Measurements from ENCODE around the gene MDM4. TPM values are rescaled to one million over a fixed set of nuclear protein-coding genes. Genes with fewer than 3 reads are reported as not detected.

MDM4 gene
- total RNA-seq, 1 donor from 2014 or later = 59.2 TPM

DNA sequence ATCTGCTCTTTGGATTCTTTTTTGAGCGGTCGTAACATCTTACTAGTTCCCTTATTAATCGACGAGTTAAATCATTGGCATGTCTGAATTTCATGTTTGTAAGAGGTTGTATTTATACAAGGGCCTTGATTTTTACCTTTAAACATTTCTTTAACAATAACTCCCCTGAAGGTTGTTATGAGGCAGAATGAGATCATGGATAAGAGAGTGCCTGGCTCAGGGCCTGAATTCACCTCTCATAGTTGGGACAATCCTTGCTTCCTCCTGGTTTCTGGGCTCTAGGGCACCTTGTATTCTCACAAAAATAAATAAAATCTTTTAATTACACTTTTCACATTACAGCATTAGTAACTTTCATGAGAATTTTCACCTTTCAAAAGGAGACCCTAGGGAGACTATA, 55.4 kb downstream of the MDM4 start:
- intact Hi-C loops (cut with DNase I) = no loop called here
- no peak for DNase-seq (ENCODE audit: low spot score)

DNA sequence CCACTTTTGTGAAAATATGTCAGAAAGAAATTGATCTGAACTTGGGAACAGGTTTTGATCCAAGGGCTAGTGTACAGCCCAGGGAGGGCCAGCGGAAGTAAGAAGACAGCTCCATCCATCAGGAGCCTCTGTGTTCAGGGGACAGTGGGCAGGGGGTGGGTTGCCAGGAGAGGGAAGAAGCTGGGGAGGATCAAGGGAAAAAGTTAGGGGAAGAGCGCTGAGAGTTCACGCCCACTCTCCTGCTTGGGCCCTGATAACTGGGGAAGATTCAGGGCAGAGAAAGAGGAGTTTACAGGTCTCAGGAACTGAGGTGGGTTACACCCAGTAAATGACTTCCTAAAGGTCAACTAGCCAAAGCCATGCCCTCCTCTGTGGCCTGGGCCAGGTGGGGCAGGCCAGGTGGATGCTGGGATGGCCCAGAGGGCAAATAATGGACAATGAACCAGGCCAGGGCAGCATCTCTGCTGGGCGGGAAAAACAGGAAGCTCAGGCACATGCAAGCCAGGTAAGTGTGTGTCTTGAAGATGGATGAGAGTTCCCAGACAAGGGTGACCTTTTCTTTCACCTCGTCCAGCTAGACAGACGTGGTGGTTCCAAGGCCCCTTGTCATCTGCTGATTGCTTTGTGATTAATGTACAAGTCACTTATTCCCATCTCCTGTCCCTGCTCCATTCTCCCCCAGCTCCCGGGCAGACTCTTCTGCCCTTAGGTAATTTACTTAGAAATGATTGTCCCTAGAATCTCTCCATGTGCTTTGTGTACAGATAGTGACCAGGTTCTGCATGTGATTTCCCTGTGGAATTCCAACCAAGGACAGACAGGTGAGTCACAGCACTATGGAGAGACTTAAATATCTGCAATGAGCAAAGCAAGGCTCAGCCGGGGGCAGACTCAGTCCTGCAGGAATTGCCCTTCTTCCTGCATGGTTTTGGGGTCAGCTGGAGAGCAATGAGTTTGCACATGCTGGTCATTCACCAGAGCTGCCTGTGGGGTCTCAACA, 57.0 kb downstream of the MDM4 start:
- no peak for DNase-seq (ENCODE audit: low spot score)
- intact Hi-C loops (cut with DNase I) = no loop called here

GRCh38 chr1:204574016-204574864, 58.0 kb downstream of the MDM4 start:
- intact Hi-C loops (cut with DNase I) = no loop called here
- DNase-seq (ENCODE audit: low spot score) = no peak

DNA sequence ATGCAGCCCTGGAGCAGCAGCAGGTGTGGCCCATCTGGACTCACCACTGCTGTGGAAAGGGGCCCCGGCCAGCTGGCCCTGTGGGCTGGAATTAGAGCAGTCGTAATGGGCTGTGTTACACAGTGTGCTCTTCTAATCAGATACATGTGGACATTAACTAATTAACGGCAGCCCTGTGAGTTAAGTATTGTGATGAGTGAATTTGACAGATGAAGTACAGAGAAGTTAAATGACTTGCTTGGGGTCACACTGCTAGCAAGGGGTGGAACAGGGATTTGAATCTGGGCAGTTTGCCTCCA, 58.6 kb downstream of the MDM4 start:
- intact Hi-C loops (cut with DNase I) = no loop called here
- DNase-seq (ENCODE audit: low spot score) = no peak

DNA sequence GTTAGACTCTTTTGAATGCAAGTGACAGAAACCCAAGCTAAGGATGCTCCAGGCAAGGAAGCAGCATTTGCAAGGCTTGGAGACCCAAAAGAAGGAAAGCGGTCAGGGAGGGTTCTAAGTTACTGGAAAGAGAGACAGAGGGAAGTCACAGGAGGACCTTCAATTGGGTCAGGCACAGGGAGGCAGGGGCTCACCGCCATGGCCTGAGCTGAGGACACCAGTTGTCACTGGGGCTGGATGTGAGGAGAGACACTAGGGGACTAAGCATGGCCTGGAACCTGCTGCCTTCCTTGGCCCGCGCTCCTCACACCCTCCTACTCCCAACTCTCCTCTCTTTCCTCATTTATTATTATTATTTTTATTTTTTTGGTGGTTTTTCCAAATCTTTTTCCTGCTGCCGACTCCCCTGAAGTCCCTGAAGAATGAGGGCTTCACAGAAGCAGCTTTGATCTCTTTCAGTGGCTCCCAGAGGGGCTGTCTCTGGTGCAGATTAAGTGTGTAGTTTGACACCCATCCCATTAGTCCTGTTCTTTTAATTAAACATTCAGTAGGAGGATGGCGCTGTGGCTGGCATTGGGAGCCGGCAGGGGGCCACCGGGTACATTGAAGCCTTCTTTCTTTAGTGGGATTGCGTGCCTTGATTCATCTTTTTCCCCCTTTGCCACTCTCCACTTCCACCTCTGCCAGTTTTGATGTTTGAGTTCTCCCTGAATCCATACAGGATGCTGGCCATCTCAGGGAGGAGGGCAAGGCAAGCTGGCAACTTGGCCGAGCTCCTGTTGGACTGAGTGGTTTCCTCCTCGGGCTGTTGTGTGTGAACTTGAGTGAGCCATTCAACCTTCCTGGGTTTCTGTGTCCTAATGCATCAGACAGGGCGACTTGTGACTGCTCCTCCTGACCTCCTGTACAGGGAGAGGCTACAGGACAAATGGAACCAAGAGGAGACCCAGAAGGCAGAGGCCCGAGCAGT, 59.3 kb downstream of the MDM4 start:
- intact Hi-C loops (cut with DNase I) = no loop called here
- DNase-seq (ENCODE audit: low spot score) = no peak

GRCh38 chr1:204576422-204576821, 60.2 kb downstream of the MDM4 start:
- intact Hi-C loops (cut with DNase I) = no loop called here
- no peak for DNase-seq (ENCODE audit: low spot score)

GRCh38 chr1:204577794-204578478, 61.7 kb downstream of the MDM4 start:
- DNase-seq (ENCODE audit: low spot score) = no peak
- intact Hi-C loops (cut with DNase I) = no loop called here

- no peak for DNase-seq (ENCODE audit: low spot score)
- intact Hi-C loops (cut with DNase I) = no loop called here
Measured at GRCh38 chr1:204578867-204579664, 62.9 kb downstream of the MDM4 start.

- no peak for DNase-seq (ENCODE audit: low spot score)
- intact Hi-C loops (cut with DNase I) = loop anchor here (5.0 kb wide), 1 partner anchor 223 kb away; no protein-coding TSS in a partner anchor
Measured at GRCh38 chr1:204579681-204580080, 63.5 kb downstream of the MDM4 start.

- intact Hi-C loops (cut with DNase I) = loop anchor here (5.0 kb wide), 1 partner anchor 221 kb away; no protein-coding TSS in a partner anchor
- no peak for DNase-seq (ENCODE audit: low spot score)
Measured at GRCh38 chr1:204580862-204581261, 64.7 kb downstream of the MDM4 start.

- intact Hi-C loops (cut with DNase I) = loop anchor here (5.0 kb wide), 1 partner anchor 221 kb away; no protein-coding TSS in a partner anchor
- no peak for DNase-seq (ENCODE audit: low spot score)
Measured at GRCh38 chr1:204581759-204582158, 65.6 kb downstream of the MDM4 start.

DNA sequence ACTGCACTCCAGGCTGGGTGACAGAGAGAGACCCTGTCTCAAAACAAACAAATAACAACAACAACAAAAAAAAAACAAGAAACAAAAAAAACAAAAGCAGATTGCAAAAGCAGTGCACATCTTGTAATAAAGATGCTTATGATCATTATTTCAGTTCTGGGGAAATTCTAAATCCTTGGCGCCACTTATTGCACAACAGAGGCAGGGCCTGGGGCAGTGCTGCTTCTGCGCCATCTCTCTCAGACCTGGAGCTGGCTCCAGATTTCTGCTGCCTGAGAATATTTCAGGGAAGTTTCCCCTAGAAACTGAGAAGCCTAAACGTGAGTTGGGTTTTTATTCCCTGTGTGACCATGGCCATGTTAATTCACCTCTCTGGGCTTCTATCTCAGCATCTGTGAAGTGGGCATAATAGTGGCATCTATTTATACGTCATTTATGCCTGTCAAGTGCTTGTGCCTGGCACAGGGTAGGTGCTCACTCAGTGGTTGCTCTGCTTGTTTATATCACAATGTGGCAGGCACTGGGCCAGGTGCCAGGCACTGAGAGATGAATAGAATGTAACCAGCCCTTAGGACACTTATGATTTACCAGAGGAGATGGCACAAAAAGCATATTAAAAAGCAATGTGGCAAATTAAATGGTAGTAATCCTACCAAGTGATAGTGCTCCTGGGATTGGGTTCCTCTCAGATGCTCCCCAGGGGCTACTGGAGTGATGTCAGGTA, 67.9 kb downstream of the MDM4 start:
- intact Hi-C loops (cut with DNase I) = loop anchor here (5.0 kb wide), 1 partner anchor 218 kb away; no protein-coding TSS in a partner anchor
- no peak for DNase-seq (ENCODE audit: low spot score)

DNA sequence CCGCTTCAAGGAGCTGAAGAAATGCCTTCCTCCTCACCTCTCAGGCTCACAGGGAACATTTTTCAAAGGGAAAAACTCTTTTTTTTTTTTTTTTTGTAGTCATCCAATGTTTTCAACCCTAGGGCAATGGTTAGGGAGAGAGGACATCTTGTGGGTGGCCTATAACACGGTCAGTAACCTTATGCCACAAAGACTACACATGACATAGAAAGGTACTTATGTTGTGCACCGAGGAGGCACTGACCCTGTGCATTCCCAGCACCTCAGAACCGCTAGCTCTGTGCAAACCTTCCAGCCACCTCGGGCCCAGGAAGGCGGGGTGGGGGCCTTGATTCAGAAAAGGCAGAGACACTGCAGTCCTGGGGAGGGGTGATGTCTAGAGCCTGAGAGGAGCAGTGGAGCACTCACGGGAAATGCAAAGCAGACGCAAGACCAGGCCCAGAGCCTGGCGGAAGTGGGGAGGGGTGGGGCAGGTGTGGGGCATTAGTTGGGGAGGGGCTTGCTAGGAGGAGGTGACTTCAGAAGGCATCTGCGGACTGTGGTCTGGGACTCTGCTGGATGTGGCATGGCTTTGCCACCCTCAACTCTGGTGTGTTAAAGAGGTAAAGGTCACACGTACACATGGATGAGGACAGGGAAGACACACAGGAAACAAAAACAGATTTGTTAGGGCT, 68.6 kb downstream of the MDM4 start:
- intact Hi-C loops (cut with DNase I) = loop anchor here (5.0 kb wide), 1 partner anchor 217 kb away; no protein-coding TSS in a partner anchor
- no peak for DNase-seq (ENCODE audit: low spot score)

GRCh38 chr1:204587621-204588020, 71.4 kb downstream of the MDM4 start:
- intact Hi-C loops (cut with DNase I) = no loop called here
- DNase-seq (ENCODE audit: low spot score) = no peak

GRCh38 chr1:204588826-204589225, 72.6 kb downstream of the MDM4 start:
- intact Hi-C loops (cut with DNase I) = no loop called here

GRCh38 chr1:204589409-204590038, 73.3 kb downstream of the MDM4 start:
- DNase-seq (ENCODE audit: low spot score) = no peak
- intact Hi-C loops (cut with DNase I) = no loop called here

More at GRCh38 chr1:204588826-204589225, 72.6 kb downstream of the MDM4 start:
- DNase-seq (ENCODE audit: low spot score) = no peak
